Measurements from ENCODE around the gene NRK.

The NRK gene

DNA sequence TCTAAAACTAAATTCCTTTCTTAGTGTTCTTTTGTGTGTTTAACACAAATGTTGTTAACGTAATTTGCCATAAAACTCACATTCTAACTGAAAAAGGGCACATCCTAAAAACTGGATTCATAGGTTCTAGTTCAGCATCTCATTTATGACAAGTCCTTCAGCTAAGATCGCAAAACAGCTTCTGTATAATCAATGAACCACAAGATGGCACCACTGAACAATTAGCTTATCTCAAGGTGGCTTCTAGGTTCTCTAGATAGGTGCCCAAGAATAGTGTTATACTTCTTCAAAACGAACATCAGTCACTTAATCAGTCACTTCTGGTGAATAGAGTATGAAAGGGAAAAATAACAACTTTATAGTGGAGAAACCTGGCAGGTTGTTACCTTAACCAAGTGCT lies 54.3 kb downstream of the NRK start:
- DNase-seq (ENCODE audit: low spot score), result peak; percentile 2
- TF ChIP-seq, protein P1, sequence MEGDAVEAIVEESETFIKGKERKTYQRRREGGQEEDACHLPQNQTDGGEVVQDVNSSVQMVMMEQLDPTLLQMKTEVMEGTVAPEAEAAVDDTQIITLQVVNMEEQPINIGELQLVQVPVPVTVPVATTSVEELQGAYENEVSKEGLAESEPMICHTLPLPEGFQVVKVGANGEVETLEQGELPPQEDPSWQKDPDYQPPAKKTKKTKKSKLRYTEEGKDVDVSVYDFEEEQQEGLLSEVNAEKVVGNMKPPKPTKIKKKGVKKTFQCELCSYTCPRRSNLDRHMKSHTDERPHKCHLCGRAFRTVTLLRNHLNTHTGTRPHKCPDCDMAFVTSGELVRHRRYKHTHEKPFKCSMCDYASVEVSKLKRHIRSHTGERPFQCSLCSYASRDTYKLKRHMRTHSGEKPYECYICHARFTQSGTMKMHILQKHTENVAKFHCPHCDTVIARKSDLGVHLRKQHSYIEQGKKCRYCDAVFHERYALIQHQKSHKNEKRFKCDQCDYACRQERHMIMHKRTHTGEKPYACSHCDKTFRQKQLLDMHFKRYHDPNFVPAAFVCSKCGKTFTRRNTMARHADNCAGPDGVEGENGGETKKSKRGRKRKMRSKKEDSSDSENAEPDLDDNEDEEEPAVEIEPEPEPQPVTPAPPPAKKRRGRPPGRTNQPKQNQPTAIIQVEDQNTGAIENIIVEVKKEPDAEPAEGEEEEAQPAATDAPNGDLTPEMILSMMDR (IDR thresholded peaks at IDR 0.05; ENCODE audit: extremely low read depth, insufficient read depth, missing control alignments), result peak; percentile 40
- in situ Hi-C loops (cut with MboI; ENCODE audit: low pct_unique_long_range_greater_than_20kb, low sequenced_read_pairs, unreplicated experiment), result no loop called here

DNA sequence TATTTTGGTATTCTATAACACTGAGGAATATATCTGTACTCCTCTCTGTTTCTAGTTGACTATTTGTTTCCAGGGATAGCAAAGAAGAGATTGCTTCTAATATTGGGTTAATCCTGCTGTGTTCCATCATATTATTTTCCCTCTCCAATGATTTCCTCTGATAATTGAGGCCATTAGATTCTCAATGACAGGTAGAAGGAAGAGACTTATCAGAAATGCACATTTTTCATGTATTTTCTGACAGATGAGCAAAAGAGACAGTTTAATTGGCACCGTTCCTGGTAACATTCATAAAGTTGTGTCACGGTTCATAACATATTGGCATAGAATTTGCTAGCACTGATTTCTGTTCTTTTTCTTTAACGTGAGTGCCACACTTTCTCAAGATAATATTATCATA lies 58.2 kb downstream of the NRK start:
- in situ Hi-C loops (cut with MboI; ENCODE audit: low pct_unique_long_range_greater_than_20kb, low sequenced_read_pairs, unreplicated experiment), result no loop called here
- DNase-seq (ENCODE audit: low spot score), result no peak
- TF ChIP-seq, protein P1 (IDR thresholded peaks at IDR 0.05; ENCODE audit: extremely low read depth, insufficient read depth, missing control alignments), result no peak

DNA sequence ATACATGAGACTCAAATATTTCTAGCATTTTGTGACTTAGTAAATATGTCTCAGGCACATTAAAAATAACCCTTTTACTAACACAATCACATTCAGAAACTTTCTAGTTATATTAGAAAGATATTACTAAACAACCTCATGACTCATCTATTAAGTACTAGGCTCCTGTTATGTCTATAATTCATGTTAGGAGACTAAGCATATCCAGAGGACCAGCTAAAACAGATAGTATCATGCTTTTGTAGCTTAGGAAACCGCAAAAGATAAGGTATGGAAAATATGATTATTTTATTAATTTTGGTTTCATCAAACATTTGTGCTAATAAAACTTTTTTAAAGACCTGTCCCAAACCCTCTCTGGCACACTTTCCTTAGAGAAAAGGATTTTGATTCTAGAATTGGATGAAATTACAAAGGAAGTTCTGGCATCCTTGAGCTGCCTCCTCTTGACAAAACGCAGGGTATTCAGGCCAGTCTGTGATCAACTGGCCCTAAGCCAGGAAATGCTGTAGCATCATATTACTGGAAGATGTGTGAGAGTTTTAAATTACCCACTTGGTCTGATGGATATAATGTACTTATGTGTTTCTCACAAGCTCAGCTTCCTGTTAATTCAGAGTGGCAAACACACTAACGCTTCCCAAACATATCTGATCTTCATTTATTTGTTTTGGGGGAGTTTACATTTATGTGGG lies 60.4 kb downstream of the NRK start:
- TF ChIP-seq, protein P1 (IDR thresholded peaks at IDR 0.05; ENCODE audit: extremely low read depth, insufficient read depth, missing control alignments), result no peak
- in situ Hi-C loops (cut with MboI; ENCODE audit: low pct_unique_long_range_greater_than_20kb, low sequenced_read_pairs, unreplicated experiment), result no loop called here
- DNase-seq (ENCODE audit: low spot score), result no peak

DNA sequence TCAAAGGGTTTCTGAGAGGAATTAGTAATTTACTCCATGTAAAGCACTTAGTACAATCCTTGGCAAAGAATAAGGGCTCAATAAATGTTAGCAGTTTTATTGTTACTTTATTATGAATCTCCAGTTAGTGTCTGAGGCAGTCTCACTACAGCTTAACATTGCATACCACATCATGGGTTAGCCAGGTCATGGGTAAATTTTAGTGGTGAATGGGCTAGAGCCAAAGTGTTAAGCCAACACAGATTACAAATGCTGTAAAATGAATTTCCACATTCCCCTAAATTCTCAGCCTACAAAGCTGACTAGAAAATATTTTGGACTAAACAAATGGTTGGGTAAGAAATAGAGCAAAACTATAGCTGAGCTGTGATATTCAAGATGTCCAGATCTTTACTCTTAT lies 72.4 kb downstream of the NRK start:
- DNase-seq (ENCODE audit: low spot score), result no peak
- TF ChIP-seq, protein P1 (IDR thresholded peaks at IDR 0.05; ENCODE audit: extremely low read depth, insufficient read depth, missing control alignments), result no peak
- in situ Hi-C loops (cut with MboI; ENCODE audit: low pct_unique_long_range_greater_than_20kb, low sequenced_read_pairs, unreplicated experiment), result no loop called here

DNA sequence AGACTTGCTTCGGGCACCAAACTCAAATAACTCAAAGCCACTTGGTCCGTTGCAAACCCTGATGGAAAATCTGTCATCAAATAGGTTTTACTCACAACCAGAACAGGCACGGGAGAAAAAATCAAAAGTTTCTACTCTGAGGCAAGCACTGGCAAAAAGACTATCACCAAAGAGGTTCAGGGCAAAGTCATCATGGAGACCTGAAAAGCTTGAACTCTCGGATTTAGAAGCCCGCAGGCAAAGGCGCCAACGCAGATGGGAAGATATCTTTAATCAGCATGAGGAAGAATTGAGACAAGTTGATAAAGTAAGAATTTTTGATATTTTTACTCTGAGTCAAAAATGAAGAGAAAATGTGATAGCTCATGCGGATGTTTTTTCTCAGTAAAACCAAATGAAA lies 87.2 kb downstream of the NRK start:
- TF ChIP-seq, protein P1 (IDR thresholded peaks at IDR 0.05; ENCODE audit: extremely low read depth, insufficient read depth, missing control alignments), result no peak
- no peak for DNase-seq (ENCODE audit: low spot score)
- in situ Hi-C loops (cut with MboI; ENCODE audit: low pct_unique_long_range_greater_than_20kb, low sequenced_read_pairs, unreplicated experiment), result no loop called here

DNA sequence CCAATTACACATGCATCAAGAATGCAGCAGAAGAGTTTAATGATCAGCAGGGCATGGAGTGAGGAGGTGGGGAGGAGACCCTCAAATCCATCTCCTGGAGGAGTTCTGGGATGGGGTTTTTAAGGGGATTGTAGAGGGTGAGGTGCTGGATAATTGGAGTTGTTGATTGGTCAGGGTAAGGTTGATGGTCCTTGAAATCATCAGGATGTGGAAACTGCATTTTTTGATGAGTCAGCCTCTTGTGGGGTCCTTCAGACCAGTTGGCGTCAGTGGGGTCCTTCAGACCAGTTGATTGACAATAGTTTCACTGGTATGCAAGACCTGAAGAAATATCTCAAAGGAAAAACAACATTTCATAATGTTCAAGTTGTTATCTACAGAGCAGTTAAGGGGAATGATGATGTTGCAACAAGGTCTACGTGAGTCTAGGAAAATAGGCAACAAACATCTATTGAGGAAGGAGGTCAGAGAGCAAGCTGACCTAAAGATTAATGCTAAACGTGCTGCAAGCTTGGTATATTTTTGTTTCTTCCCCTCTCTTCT lies 88.3 kb downstream of the NRK start:
- DNase-seq (ENCODE audit: low spot score), result no peak
- in situ Hi-C loops (cut with MboI; ENCODE audit: low pct_unique_long_range_greater_than_20kb, low sequenced_read_pairs, unreplicated experiment), result no loop called here
- TF ChIP-seq, protein P1 (IDR thresholded peaks at IDR 0.05; ENCODE audit: extremely low read depth, insufficient read depth, missing control alignments), result no peak
